Trophoblast cell (in vitro differentiated cells and primary cell): ENCODE measurements around the gene SPON1.

Experiments
- DNase-seq, 2 donors: peaks; one replicate each; pipeline ENCODE4 v3.0.0-alpha.2; 2016
- H2AFZ ChIP-seq: 2 replicates; pipeline ENCODE4 v1.6.1; 2013; ENCODE audit warnings: low read length, moderate library complexity, mild to moderate bottlenecking; ENCODE audit not compliant: insufficient read depth, poor library complexity
- H2AK5ac ChIP-seq: 2 replicates; pipeline ENCODE4 v1.6.1; 2013; ENCODE audit warnings: mild to moderate bottlenecking, low read length
- H2BK120ac ChIP-seq: 2 replicates; pipeline ENCODE4 v1.6.1; 2013; ENCODE audit warnings: low read length, mild to moderate bottlenecking, moderate library complexity; ENCODE audit not compliant: insufficient read depth, poor library complexity
- H2BK12ac ChIP-seq: 2 replicates; pipeline ENCODE4 v1.6.1; 2013; ENCODE audit warnings: mild to moderate bottlenecking, low read length, moderate library complexity
- H2BK5ac ChIP-seq: 2 replicates; pipeline ENCODE4 v1.6.1; 2013; ENCODE audit warnings: low read length, low read depth, moderate library complexity, mild to moderate bottlenecking; ENCODE audit not compliant: poor library complexity
- H3K14ac ChIP-seq: 2 replicates; pipeline ENCODE4 v1.6.1; 2013; ENCODE audit warnings: mild to moderate bottlenecking, low read length
- H3K18ac ChIP-seq: 2 replicates; pipeline ENCODE4 v1.6.1; 2013; ENCODE audit warnings: mild to moderate bottlenecking, low read length
- H3K23ac ChIP-seq: 2 replicates; pipeline ENCODE4 v1.6.1; 2013; ENCODE audit warnings: low read length
- H3K27ac ChIP-seq: 2 replicates; pipeline ENCODE4 v1.5.1; 2013; ENCODE audit warnings: low read depth, mild to moderate bottlenecking, inconsistent platforms, low read length, moderate library complexity
- H3K27me3 ChIP-seq: 2 replicates; pipeline ENCODE4 v1.6.1; 2013; ENCODE audit warnings: inconsistent platforms, mild to moderate bottlenecking, low read length, moderate library complexity; ENCODE audit not compliant: insufficient read depth
- H3K36me3 ChIP-seq, 2 experiments: 1 replicate in 1 of 2; 2 replicates in 1 of 2; pipeline ENCODE4 v1.6.1; 2013; ENCODE audit warnings: low read length in 2 of 2, mild to moderate bottlenecking in 2 of 2, moderate library complexity in 1 of 2; ENCODE audit not compliant: insufficient read depth in 2 of 2, control insufficient read depth in 1 of 2
- H3K4ac ChIP-seq: 2 replicates; pipeline ENCODE4 v1.6.1; 2013; ENCODE audit warnings: low read depth, mild to moderate bottlenecking, low read length, moderate library complexity
- H3K4me1 ChIP-seq, 2 experiments: 1 replicate in 1 of 2; 2 replicates in 1 of 2; pipeline ENCODE4 v1.6.1; 2013; ENCODE audit warnings: low read length in 2 of 2, mild to moderate bottlenecking in 2 of 2, moderate library complexity in 1 of 2; ENCODE audit not compliant: insufficient read depth in 2 of 2, control insufficient read depth in 1 of 2
- H3K4me2 ChIP-seq: 2 replicates; pipeline ENCODE4 v1.6.1; 2013; ENCODE audit warnings: inconsistent platforms, mild to moderate bottlenecking, low read length, moderate library complexity
- H3K4me3 ChIP-seq: 2 replicates; pipeline ENCODE4 v1.5.1; 2013; ENCODE audit warnings: mild to moderate bottlenecking, low read depth, low read length, inconsistent platforms
- H3K79me1 ChIP-seq: one replicate; pipeline ENCODE4 v1.6.1; 2013; ENCODE audit warnings: low read length
- H3K79me2 ChIP-seq: 2 replicates; pipeline ENCODE4 v1.6.1; 2013; ENCODE audit warnings: low read length, mild to moderate bottlenecking; ENCODE audit not compliant: control insufficient read depth, insufficient read depth, poor library complexity
- H3K9ac ChIP-seq: 2 replicates; pipeline ENCODE4 v1.6.1; 2013; ENCODE audit warnings: mild to moderate bottlenecking, low read length
- H3K9me3 ChIP-seq: 2 replicates; pipeline ENCODE4 v1.6.1; 2013; ENCODE audit warnings: low read depth, mild to moderate bottlenecking, control low read depth, inconsistent platforms, low read length; ENCODE audit not compliant: insufficient read depth
- H4K12ac ChIP-seq: 2 replicates; pipeline ENCODE4 v1.6.1; 2013; ENCODE audit warnings: low read depth, mild to moderate bottlenecking, low read length, moderate library complexity
- H4K8ac ChIP-seq: 2 replicates; pipeline ENCODE4 v1.6.1; 2013; ENCODE audit warnings: low read depth, mild to moderate bottlenecking, low read length, moderate library complexity
- H4K91ac ChIP-seq: one replicate; pipeline ENCODE4 v1.6.1; 2013; ENCODE audit warnings: low read depth, mild to moderate bottlenecking, low read length, moderate library complexity
- WGBS: extraction: QIAGEN DNeasy Blood & Tissue Kit; methylation state at CpG from one replicate; pipeline ENCODE4 v1.1.7; 2013; ENCODE audit warnings: missing lambda C conversion rate; ENCODE audit not compliant: insufficient read length, insufficient coverage; ENCODE audit errors: extremely low coverage; 5-methylcytosine and 5-hydroxymethylcytosine counted together

The SPON1 gene

GRCh38 chr11:14118072-14118471, 155.5 kb downstream of the SPON1 start:
- no peak overlapping the region for H3K18ac ChIP-seq
- no peaks in the 10 kb centered on the region for H3K79me2 ChIP-seq
- no peak overlapping the region for H2AK5ac ChIP-seq
- no peak overlapping the region for H2BK12ac ChIP-seq
- WGBS = no CpG with 5 or more reads among the region's 1 CpG
- H3K9me3 ChIP-seq = no peaks in the 10 kb centered on the region
- H2BK5ac ChIP-seq = no peak overlapping the region
- H3K4me3 ChIP-seq = no peak overlapping the region
- no peak overlapping the region for H4K8ac ChIP-seq
- no peak overlapping the region for H3K27ac ChIP-seq
- no peaks in the 10 kb centered on the region for H3K27me3 ChIP-seq
- H3K4ac ChIP-seq = no peak overlapping the region
- no peak overlapping the region for H2BK120ac ChIP-seq
- H3K4me1 ChIP-seq = no peaks in the 10 kb centered on the region
- H4K12ac ChIP-seq = no peak overlapping the region
- H3K9ac ChIP-seq = no peak overlapping the region
- no peak overlapping the region for H3K14ac ChIP-seq
- DNase-seq = no peak
- no peak overlapping the region for H3K23ac ChIP-seq
- H3K79me1 ChIP-seq = no peaks in the 10 kb centered on the region
- H2AFZ ChIP-seq = no peak overlapping the region
- H4K91ac ChIP-seq = no peak overlapping the region
- no peak overlapping the region for H3K4me2 ChIP-seq
- H3K36me3 ChIP-seq = no peaks in the 10 kb centered on the region

- H3K36me3 ChIP-seq = no peaks in the 10 kb centered on the region
- no peak overlapping the region for H2BK5ac ChIP-seq
- H2AFZ ChIP-seq = no peak overlapping the region
- H3K4me1 ChIP-seq = no peaks in the 10 kb centered on the region
- H3K4me2 ChIP-seq = no peak overlapping the region
- no CpG with 5 or more reads among the region's 2 CpGs for WGBS
- no peaks in the 10 kb centered on the region for H3K79me1 ChIP-seq
- H3K27ac ChIP-seq = no peak overlapping the region
- no peaks in the 10 kb centered on the region for H3K9me3 ChIP-seq
- H3K4me3 ChIP-seq = no peak overlapping the region
- no peak overlapping the region for H4K8ac ChIP-seq
- H3K79me2 ChIP-seq = no peaks in the 10 kb centered on the region
- no peak overlapping the region for H3K18ac ChIP-seq
- H2BK120ac ChIP-seq = no peak overlapping the region
- no peak overlapping the region for H3K9ac ChIP-seq
- H2BK12ac ChIP-seq = no peak overlapping the region
- no peak overlapping the region for H2AK5ac ChIP-seq
- no peak for DNase-seq
- no peak overlapping the region for H4K12ac ChIP-seq
- H3K23ac ChIP-seq = no peak overlapping the region
- H3K4ac ChIP-seq = no peak overlapping the region
- H4K91ac ChIP-seq = no peak overlapping the region
- H3K27me3 ChIP-seq = no peaks in the 10 kb centered on the region
- no peak overlapping the region for H3K14ac ChIP-seq
These were observed 156.8 kb downstream of the SPON1 start for GRCh38 chr11:14119357-14119756.

GRCh38 chr11:14124350-14124749, 161.8 kb downstream of the SPON1 start:
- Histone ChIP-seq H3K23ac (no peak overlapping the region), H3K9me3 (peaks cover 4% of the 10 kb centered on the region), H3K4me1 (no peaks in the 10 kb centered on the region), H3K4me2 (no peak overlapping the region), H2AK5ac (no peak overlapping the region), H4K12ac (no peak overlapping the region), H4K8ac (no peak overlapping the region), H3K27me3 (no peaks in the 10 kb centered on the region), H3K79me2 (no peaks in the 10 kb centered on the region), H2BK12ac (no peak overlapping the region), H2AFZ (no peak overlapping the region), H3K4ac (no peak overlapping the region), H3K79me1 (no peaks in the 10 kb centered on the region), H2BK120ac (no peak overlapping the region), H3K18ac (no peak overlapping the region), H3K27ac (no peak overlapping the region), H3K36me3 (no peaks in the 10 kb centered on the region), H3K9ac (no peak overlapping the region), H3K4me3 (no peak overlapping the region), H2BK5ac (no peak overlapping the region), H3K14ac (no peak overlapping the region), H4K91ac (no peak overlapping the region)
- no CpG with 5 or more reads among the region's 3 CpGs for WGBS
- no peak for DNase-seq

GRCh38 chr11:14124886-14125285, 162.4 kb downstream of the SPON1 start:
- Histone ChIP-seq H2BK12ac (no peak overlapping the region), H3K4me2 (no peak overlapping the region), H3K36me3 (no peaks in the 10 kb centered on the region), H3K4me1 (no peaks in the 10 kb centered on the region), H3K14ac (no peak overlapping the region), H4K91ac (no peak overlapping the region), H3K79me2 (no peaks in the 10 kb centered on the region), H4K8ac (no peak overlapping the region), H2BK120ac (no peak overlapping the region), H3K4me3 (no peak overlapping the region), H3K27me3 (no peaks in the 10 kb centered on the region), H4K12ac (no peak overlapping the region), H3K23ac (no peak overlapping the region), H3K4ac (no peak overlapping the region), H3K9ac (no peak overlapping the region), H3K79me1 (no peaks in the 10 kb centered on the region), H3K27ac (no peak overlapping the region), H2BK5ac (no peak overlapping the region), H2AK5ac (no peak overlapping the region), H2AFZ (no peak overlapping the region), H3K18ac (no peak overlapping the region), H3K9me3 (peaks cover 4% of the 10 kb centered on the region)
- WGBS = no CpG with 5 or more reads among the region's 3 CpGs
- DNase-seq = no peak
